GM19240 (cell line): ENCODE results near the gene SLC8A2.
A peak's percentile ranks its signal among the peaks of the same experiment; 100 is the strongest.

Experiments
- DNase-seq: peaks from one replicate; pipeline ENCODE4 v3.0.0; 2011; ENCODE audit warnings: low spot score; ENCODE audit not compliant: insufficient read length

SLC8A2 gene

GRCh38 chr19:47464675-47465419 lies 6.8 kb downstream of the SLC8A2 start:
- DNase-seq: no peak

- no peak for DNase-seq
Observed at GRCh38 chr19:47461876-47462275, 9.8 kb downstream of the SLC8A2 start.

- DNase-seq: no peak
Observed at GRCh38 chr19:47459477-47459876, 12.2 kb downstream of the SLC8A2 start.

- no peak for DNase-seq
Observed at GRCh38 chr19:47458672-47459071, 13.0 kb downstream of the SLC8A2 start.

GRCh38 chr19:47456721-47457474 lies 14.8 kb downstream of the SLC8A2 start:
- DNase-seq: no peak

GRCh38 chr19:47450478-47450877 lies 21.2 kb downstream of the SLC8A2 start:
- no peak for DNase-seq

- DNase-seq: no peak
Observed at GRCh38 chr19:47448360-47448727, 23.3 kb downstream of the SLC8A2 start.

GRCh38 chr19:47447470-47448359 lies 24.0 kb downstream of the SLC8A2 start:
- DNase-seq: no peak

- no peak for DNase-seq
Observed at GRCh38 chr19:47446534-47447469, 24.9 kb downstream of the SLC8A2 start.

GRCh38 chr19:47445937-47446402 lies 25.7 kb downstream of the SLC8A2 start:
- no peak for DNase-seq

GRCh38 chr19:47445527-47445926 lies 26.2 kb downstream of the SLC8A2 start:
- DNase-seq: no peak

- DNase-seq: no peak
Observed at GRCh38 chr19:47444388-47444821, 27.3 kb downstream of the SLC8A2 start.

- no peak for DNase-seq
Observed at GRCh38 chr19:47443331-47443730, 28.4 kb downstream of the SLC8A2 start.

- DNase-seq: no peak
Observed at GRCh38 chr19:47438793-47439220, 32.9 kb downstream of the SLC8A2 start.

- DNase-seq: no peak
Observed at GRCh38 chr19:47437500-47437899, 34.2 kb downstream of the SLC8A2 start.

- peak; percentile 87 for DNase-seq
Observed at GRCh38 chr19:47436712-47437401, 34.8 kb downstream of the SLC8A2 start.

GRCh38 chr19:47435883-47436417 lies 35.7 kb downstream of the SLC8A2 start:
- DNase-seq: no peak

GRCh38 chr19:47435196-47435595 lies 36.5 kb downstream of the SLC8A2 start:
- DNase-seq: no peak

- no peak for DNase-seq
Observed at GRCh38 chr19:47434088-47434487, 37.6 kb downstream of the SLC8A2 start.

- DNase-seq: no peak
Observed at GRCh38 chr19:47433121-47433520, 38.6 kb downstream of the SLC8A2 start.
